IMR-90 (cell line): ENCODE results near the gene VAT1. TPM values are rescaled to one million over a fixed set of nuclear protein-coding genes. Genes with fewer than 3 reads are reported as not detected.

Experiments
- ATAC-seq: fragments of 200-7000 bp; cut with Tn5 transposase; 2 replicates; pipeline ENCODE4 v1.9.1; 2020; ENCODE audit warnings: low read depth, mild to moderate bottlenecking, moderate library complexity
- BruUV-seq: library from RNA; stranded (reverse); fragments of 400-500 nt; replicated peaks from 2 replicates; lab custom pipeline; 2021; lab: Mats Ljungman, UMichigan
- CTCF ChIA-PET: fragments of 300-600 bp; formaldehyde crosslinking; extraction: SDS; loops from one replicate; lab custom pipeline; 2021; ENCODE audit warnings: antibody characterized with exemption; lab: Yijun Ruan, JAX
- POLR2A ChIA-PET: fragments of 300-600 bp; sonication (Branson Sonifier 250); formaldehyde crosslinking; loops from one replicate; lab custom pipeline; 2022; ENCODE audit warnings: antibody characterized with exemption; ENCODE audit not compliant: unreplicated experiment; lab: Charles Lee
- DNase-seq: peaks from one replicate; pipeline ENCODE4 v3.0.0; 2013
- H2AFZ ChIP-seq: replicated peaks from 2 replicates; pipeline ENCODE3; 2013; ENCODE audit warnings: low read length, mild to moderate bottlenecking; ENCODE audit not compliant: poor library complexity
- H2AK5ac ChIP-seq: 2 replicates; pipeline ENCODE4 v1.6.1; 2013; ENCODE audit warnings: low read depth, low read length, inconsistent platforms
- H2AK9ac ChIP-seq: replicated peaks from 2 replicates; pipeline ENCODE3; 2013; ENCODE audit warnings: mild to moderate bottlenecking, low read depth, low read length, moderate library complexity; ENCODE audit not compliant: poor library complexity
- H2BK120ac ChIP-seq: 2 replicates; pipeline ENCODE4 v1.6.1; 2013; ENCODE audit warnings: low read depth, low read length, inconsistent platforms
- H2BK15ac ChIP-seq: 3 replicates; pipeline ENCODE4 v1.6.1; 2013; ENCODE audit warnings: low read depth, low read length, inconsistent platforms
- H2BK20ac ChIP-seq: 2 replicates; pipeline ENCODE4 v1.6.1; 2013; ENCODE audit warnings: low read depth, mild to moderate bottlenecking, inconsistent platforms, low read length, moderate library complexity
- H2BK5ac ChIP-seq: 2 replicates; pipeline ENCODE4 v1.6.1; 2013; ENCODE audit warnings: mild to moderate bottlenecking, low read depth, low read length, inconsistent platforms; ENCODE audit not compliant: poor library complexity, severe bottlenecking
- H3K14ac ChIP-seq: replicated peaks from 2 replicates; pipeline ENCODE4 v1.6.1; 2013; ENCODE audit warnings: low read depth, low read length, inconsistent platforms
- H3K18ac ChIP-seq: 2 replicates; pipeline ENCODE4 v1.6.1; 2013; ENCODE audit warnings: low read depth, low read length, control low read depth
- H3K23ac ChIP-seq: 2 replicates; pipeline ENCODE4 v1.6.1; 2013; ENCODE audit warnings: low read depth, low read length, inconsistent platforms
- H3K27ac ChIP-seq: 2 replicates; pipeline ENCODE4 v1.5.1; 2013; ENCODE audit warnings: mild to moderate bottlenecking, control low read depth, low read length; ENCODE audit not compliant: insufficient read depth
- H3K27me3 ChIP-seq: 2 replicates; pipeline ENCODE4 v1.6.1; 2013; ENCODE audit warnings: low read length; ENCODE audit not compliant: control insufficient read depth, insufficient read depth
- H3K36me3 ChIP-seq: 2 replicates; pipeline ENCODE4 v1.6.1; 2013; ENCODE audit warnings: low read length, mixed read lengths; ENCODE audit not compliant: control insufficient read depth, insufficient read depth
- H3K4ac ChIP-seq: 2 replicates; pipeline ENCODE4 v1.6.1; 2013; ENCODE audit warnings: low read depth, low read length, inconsistent platforms
- H3K4me1 ChIP-seq: 2 replicates; pipeline ENCODE4 v1.6.1; 2013; ENCODE audit warnings: low read length, mixed read lengths; ENCODE audit not compliant: control insufficient read depth, insufficient read depth
- H3K4me2 ChIP-seq: 2 replicates; pipeline ENCODE4 v1.6.1; 2013; ENCODE audit warnings: low read depth, mild to moderate bottlenecking, control low read depth, low read length, moderate library complexity
- H3K4me3 ChIP-seq: 2 replicates; pipeline ENCODE4 v1.5.1; 2013; ENCODE audit warnings: low read depth, mild to moderate bottlenecking, control low read depth, low read length, moderate library complexity; ENCODE audit not compliant: insufficient read depth
- H3K56ac ChIP-seq: 2 replicates; pipeline ENCODE4 v1.6.1; 2013; ENCODE audit warnings: low read length, inconsistent platforms; ENCODE audit not compliant: insufficient read depth; ENCODE audit errors: extremely low read depth
- H3K79me1 ChIP-seq, 2 experiments: 2 replicates each; pipeline ENCODE4 v1.6.1; 2013; ENCODE audit warnings: low read length in 2 of 2, inconsistent platforms in 1 of 2, low read depth in 1 of 2
- H3K9ac ChIP-seq: 2 replicates; pipeline ENCODE4 v1.6.1; 2013; ENCODE audit warnings: low read depth, low read length, control low read depth
- H3K9me1 ChIP-seq: 2 replicates; pipeline ENCODE4 v1.6.1; 2013; ENCODE audit warnings: low read length, inconsistent platforms; ENCODE audit not compliant: insufficient read depth
- H3K9me3 ChIP-seq: 2 replicates; pipeline ENCODE4 v1.6.1; 2013; ENCODE audit warnings: low read length; ENCODE audit not compliant: control insufficient read depth, insufficient read depth
- H4K20me1 ChIP-seq: 2 replicates; pipeline ENCODE4 v1.6.1; 2013; ENCODE audit warnings: low read length, inconsistent platforms; ENCODE audit not compliant: insufficient read depth
- H4K5ac ChIP-seq: 2 replicates; pipeline ENCODE4 v1.6.1; 2013; ENCODE audit warnings: mild to moderate bottlenecking, low read depth, low read length, control low read depth
- H4K8ac ChIP-seq, 2 experiments: 2 replicates each; pipeline ENCODE4 v1.6.1; 2013; ENCODE audit warnings: low read depth in 2 of 2, low read length in 2 of 2, control low read depth in 1 of 2, inconsistent platforms in 1 of 2
- H4K91ac ChIP-seq: 2 replicates; pipeline ENCODE4 v1.6.1; 2013; ENCODE audit warnings: low read depth, low read length, inconsistent platforms; ENCODE audit not compliant: insufficient read depth
- BHLHE40 ChIP-seq: fragments of 150-350 bp; IDR thresholded peaks from 2 replicates; pipeline ENCODE4 v1.6.1; 2016; ENCODE audit warnings: mild to moderate bottlenecking, low read depth, low read length
- CEBPB ChIP-seq: IDR thresholded peaks from 2 replicates; pipeline ENCODE4 v1.6.1; 2012; ENCODE audit warnings: low read depth, low read length, improper control_type of control experiment
- FOS ChIP-seq: fragments of 150-350 bp; IDR thresholded peaks from 2 replicates; pipeline ENCODE4 v1.6.1; 2016; ENCODE audit warnings: low read depth, low read length
- MXI1 ChIP-seq: IDR thresholded peaks from 2 replicates; pipeline ENCODE4 v1.6.1; 2012; ENCODE audit warnings: low read depth, mild to moderate bottlenecking, low read length, moderate library complexity, borderline replicate concordance
- POLR2A ChIP-seq: IDR thresholded peaks from 2 replicates; pipeline ENCODE4 v1.6.1; 2012; ENCODE audit warnings: mild to moderate bottlenecking, low read depth, low read length
- RAD21 ChIP-seq: IDR thresholded peaks from 2 replicates; pipeline ENCODE4 v1.6.1; 2012; ENCODE audit warnings: low read length, improper control_type of control experiment
- SMC3 ChIP-seq: fragments of 150-350 bp; IDR thresholded peaks from 2 replicates; pipeline ENCODE4 v1.6.1; 2016; ENCODE audit warnings: low read depth, mild to moderate bottlenecking, antibody characterized with exemption, low read length, moderate library complexity
- WGBS, 2 experiments: methylation state at CpG; one replicate each; pipeline versions ENCODE4 v1.1.5 to v1.1.7; 2013; ENCODE audit warnings: missing lambda C conversion rate in 2 of 2; ENCODE audit not compliant: insufficient read length in 1 of 2; ENCODE audit errors: extremely low coverage in 2 of 2; 5-methylcytosine and 5-hydroxymethylcytosine counted together
- dilution Hi-C: fragments of 300-500 bp; cut with HindIII; formaldehyde crosslinking; loops from one replicate; pipeline ENCODE4 v1.14.3; 2018; ENCODE audit warnings: low sequenced_read_pairs; ENCODE audit not compliant: unreplicated experiment
- in situ Hi-C: fragments of 300-500 bp; cut with MboI; formaldehyde crosslinking; loops from 3 replicates; pipeline ENCODE4 v1.14.3; 2019; ENCODE audit warnings: low sequenced_read_pairs, inconsistent platforms, mixed read lengths
- intact Hi-C: fragments of 100-400 bp; cut with micrococcal nuclease; formaldehyde crosslinking; loops from 2 replicates; pipeline ENCODE4 v1.10.0; 2022
- polyA plus RNA-seq, 3 experiments: library from polyadenylated mRNA; depleted of rRNA; stranded (reverse); fragments of >200 nt; gene quantifications; 2 replicates each; pipeline ENCODE4 v1.2.3, GENCODE V29; 2012; ENCODE audit warnings: low replicate concordance in 1 of 3
- total RNA-seq: library from RNA; depleted of rRNA; stranded (reverse); fragments of >200 nt; gene quantifications from 2 replicates; pipeline ENCODE4 v1.2.3, GENCODE V29; 2012
- TF ChIP-seq, protein P1 (sequence below): fragments of 150-350 bp; IDR thresholded peaks from 2 replicates; pipeline ENCODE4 v1.6.1; 2017; ENCODE audit warnings: mild to moderate bottlenecking, antibody characterized with exemption, low read length, low read depth
- TF ChIP-seq, protein P2 (sequence below): conservative IDR thresholded peaks from 2 replicates; pipeline ENCODE4 v1.5.1; 2012; ENCODE audit warnings: mild to moderate bottlenecking, low read depth, low read length, improper control_type of control experiment

VAT1 gene
- total and polyA plus RNA-seq, 2 of the 4 experiments (the other 2 are of a cell fraction) = 97.3 to 101 TPM

DNA sequence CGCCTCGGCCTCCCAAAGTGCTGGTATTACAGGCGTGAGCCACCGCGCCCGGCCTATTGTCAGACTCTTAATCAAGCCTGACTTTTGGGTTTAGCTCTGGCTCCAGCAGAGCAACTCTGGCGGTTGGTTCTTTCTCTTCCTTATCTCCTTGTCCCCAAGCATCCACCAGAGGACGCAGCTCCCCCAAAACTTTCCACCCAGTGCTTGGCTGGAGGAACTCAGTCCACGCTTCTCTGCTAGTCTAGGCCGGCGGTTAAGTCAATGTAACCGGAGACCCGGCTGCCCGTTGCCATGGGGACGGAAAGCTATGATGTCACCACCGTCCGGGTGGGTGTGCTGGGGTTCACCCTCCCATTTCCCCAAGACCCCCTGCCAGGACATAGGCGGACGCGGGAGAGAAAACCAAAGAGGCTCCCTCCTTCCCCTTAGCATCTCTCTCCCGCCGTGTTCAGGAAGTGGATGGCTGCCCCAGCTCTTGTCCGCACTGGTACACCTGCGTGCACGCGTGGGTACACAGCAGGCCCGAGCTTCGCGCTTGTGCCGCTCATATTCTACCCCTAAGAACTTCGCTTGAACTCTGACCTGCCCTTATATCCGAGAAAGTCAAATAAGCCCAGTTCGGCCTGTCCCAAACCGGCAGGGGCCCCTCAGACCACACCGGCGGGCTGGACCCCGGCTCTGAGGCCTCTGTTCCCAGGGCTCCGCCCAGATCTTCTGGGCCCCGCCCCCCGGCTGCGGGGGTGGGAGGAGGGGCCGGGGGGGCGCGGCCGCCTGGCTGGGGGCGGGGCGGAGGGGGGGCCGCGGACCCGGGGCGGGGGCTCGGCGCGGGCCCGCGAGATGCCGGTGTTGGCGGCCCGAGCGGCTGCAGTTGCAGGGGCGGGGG lies 2.5 kb upstream of the VAT1 start, which contains the start of gene RND2:
Gene RND2, plus strand, starts transcription at position 825 of the 883 bp plus-strand sequence. CDS start 117 bp downstream, outside the sequence.
- H3K23ac ChIP-seq = peak within 1 kb of the TSS; percentile 28; the same call in 1 of the 2 replicates
- TF ChIP-seq, protein P1, sequence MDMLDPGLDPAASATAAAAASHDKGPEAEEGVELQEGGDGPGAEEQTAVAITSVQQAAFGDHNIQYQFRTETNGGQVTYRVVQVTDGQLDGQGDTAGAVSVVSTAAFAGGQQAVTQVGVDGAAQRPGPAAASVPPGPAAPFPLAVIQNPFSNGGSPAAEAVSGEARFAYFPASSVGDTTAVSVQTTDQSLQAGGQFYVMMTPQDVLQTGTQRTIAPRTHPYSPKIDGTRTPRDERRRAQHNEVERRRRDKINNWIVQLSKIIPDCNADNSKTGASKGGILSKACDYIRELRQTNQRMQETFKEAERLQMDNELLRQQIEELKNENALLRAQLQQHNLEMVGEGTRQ = no peak
- TF ChIP-seq SMC3 = peak; percentile 96
- peak; percentile 70 for TF ChIP-seq BHLHE40
- TF ChIP-seq RAD21 = peak; percentile 91
- TF ChIP-seq FOS = no peak
- TF ChIP-seq, protein P2, sequence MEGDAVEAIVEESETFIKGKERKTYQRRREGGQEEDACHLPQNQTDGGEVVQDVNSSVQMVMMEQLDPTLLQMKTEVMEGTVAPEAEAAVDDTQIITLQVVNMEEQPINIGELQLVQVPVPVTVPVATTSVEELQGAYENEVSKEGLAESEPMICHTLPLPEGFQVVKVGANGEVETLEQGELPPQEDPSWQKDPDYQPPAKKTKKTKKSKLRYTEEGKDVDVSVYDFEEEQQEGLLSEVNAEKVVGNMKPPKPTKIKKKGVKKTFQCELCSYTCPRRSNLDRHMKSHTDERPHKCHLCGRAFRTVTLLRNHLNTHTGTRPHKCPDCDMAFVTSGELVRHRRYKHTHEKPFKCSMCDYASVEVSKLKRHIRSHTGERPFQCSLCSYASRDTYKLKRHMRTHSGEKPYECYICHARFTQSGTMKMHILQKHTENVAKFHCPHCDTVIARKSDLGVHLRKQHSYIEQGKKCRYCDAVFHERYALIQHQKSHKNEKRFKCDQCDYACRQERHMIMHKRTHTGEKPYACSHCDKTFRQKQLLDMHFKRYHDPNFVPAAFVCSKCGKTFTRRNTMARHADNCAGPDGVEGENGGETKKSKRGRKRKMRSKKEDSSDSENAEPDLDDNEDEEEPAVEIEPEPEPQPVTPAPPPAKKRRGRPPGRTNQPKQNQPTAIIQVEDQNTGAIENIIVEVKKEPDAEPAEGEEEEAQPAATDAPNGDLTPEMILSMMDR = peak; percentile 96
- 0 out of 2 replicates have a peak, but pooled peaks have one; percentile 40 for TF ChIP-seq POLR2A
- peak; percentile 49 for TF ChIP-seq CEBPB
- peak; percentile 99 for TF ChIP-seq MXI1
- peak within 1 kb of the TSS; percentile 99 for H2AFZ ChIP-seq
- H4K8ac ChIP-seq = peak within 1 kb of the TSS in 1 of 2 experiments; percentile 73; a peak in 1 of 4 replicates
- H3K27me3 ChIP-seq = peaks cover 4% of the 10 kb centered on the region; the same call in 1 of the 2 replicates
- CTCF ChIA-PET = interaction anchor here (0.5 to 1.6 kb wide), 9 partner anchors 18 to 164 kb away, joined by 3 to 15 read pairs (median 4); partner anchors contain the start of gene BRCA1
- peak within 1 kb of the TSS; percentile 92 for H3K4me2 ChIP-seq
- H2BK5ac ChIP-seq = no peak within 1 kb of the TSS
- H3K9me1 ChIP-seq = peaks cover 6% of the 10 kb centered on the region
- peak within 1 kb of the TSS; percentile 45; the same call in 1 of the 2 replicates for H4K91ac ChIP-seq
- no peak within 1 kb of the TSS for H2BK20ac ChIP-seq
- H3K4me1 ChIP-seq = peaks cover 8% of the 10 kb centered on the region
- no peak within 1 kb of the TSS for H2AK5ac ChIP-seq
- intact Hi-C loops = loop anchor here (1.0 kb wide), 1 partner anchor 147 kb away; the partner anchor contains the start of gene NBR1
- H3K79me1 ChIP-seq = peaks cover 7 to 22% of the 10 kb centered on the region in 2 experiments; a peak in 3 of 4 replicates
- H3K56ac ChIP-seq = no peak within 1 kb of the TSS
- dilution Hi-C loops = no loop called here
- peak; percentile 73 for ATAC-seq
- peaks cover 5% of the 10 kb centered on the region; the same call in 1 of the 2 replicates for H3K36me3 ChIP-seq
- H2BK15ac ChIP-seq = no peak within 1 kb of the TSS
- peak within 1 kb of the TSS; percentile 46 for H3K4ac ChIP-seq
- BruUV-seq = no TSS peak
- 0 out of 2 replicates have a peak, but pooled peaks cover 2% of the 10 kb centered on the region for H4K20me1 ChIP-seq
- peak; percentile 96 for DNase-seq
- in situ Hi-C loops = loop anchor here (5.0 kb wide), 1 partner anchor 148 kb away; the partner anchor contains the start of gene NBR1
- POLR2A ChIA-PET = interaction anchor here (1.0 to 1.2 kb wide), 2 partner anchors 147 to 291 kb away, joined by 3 to 4 read pairs; no protein-coding TSS in a partner anchor
- 4% methylated on average over 24 of the region's 61 CpGs; no CpG with 5 or more reads in 1 of the 2 experiments for WGBS, 2 experiments
- H3K18ac ChIP-seq = no peak within 1 kb of the TSS
- H4K5ac ChIP-seq = 0 out of 2 replicates have a peak within 1 kb of the TSS, but pooled peaks have one; percentile 1
- H3K27ac ChIP-seq = no peak within 1 kb of the TSS
- H3K9ac ChIP-seq = peak within 1 kb of the TSS; percentile 17; the same call in 1 of the 2 replicates
- no peaks in the 10 kb centered on the region for H3K9me3 ChIP-seq
- no peak within 1 kb of the TSS for H2BK120ac ChIP-seq
- no peak within 1 kb of the TSS for H3K14ac ChIP-seq
- peak within 1 kb of the TSS; percentile 48 for H3K4me3 ChIP-seq
- peak within 1 kb of the TSS; percentile 96 for H2AK9ac ChIP-seq
